GM15510 (cell line): ENCODE data around the gene C1QL2.

Experiments used
- POLR2A ChIP-seq: IDR thresholded peaks from 3 replicates; pipeline ENCODE4 v1.6.1; 2011; ENCODE audit warnings: borderline replicate concordance; ENCODE audit not compliant: insufficient read length; ENCODE audit errors: extremely low read depth

C1QL2 gene

GRCh38 chr2:119111115-119111975 is 47.2 kb downstream of the C1QL2 start:
- no peak for TF ChIP-seq POLR2A

GRCh38 chr2:119109866-119110265 is 48.7 kb downstream of the C1QL2 start:
- no peak for TF ChIP-seq POLR2A

GRCh38 chr2:119108186-119108585 is 50.4 kb downstream of the C1QL2 start:
- TF ChIP-seq POLR2A, result no peak

- TF ChIP-seq POLR2A, result no peak
Measured at GRCh38 chr2:119106301-119106897, 52.2 kb downstream of the C1QL2 start.
